OCI-LY3 (cell line): Measurements from ENCODE around the gene SYNCRIP.
A peak's percentile ranks its signal among the peaks of the same experiment; 100 is the strongest.

Experiments
- H2AFZ ChIP-seq: fragments of 200-600, 300-600 bp; shearing (Covaris generic); 2 replicates; pipeline ENCODE4 v1.6.0; 2014; ENCODE audit warnings: antibody characterized with exemption, low read depth, low read length
- H3K27ac ChIP-seq: fragments of 200-600, 300-600 bp; sonication (generic); 2 replicates; pipeline ENCODE4 v1.5.1; 2014; ENCODE audit warnings: mild to moderate bottlenecking, low read length, moderate library complexity, mixed read lengths
- H3K27me3 ChIP-seq: fragments of 200-600, 300-600 bp; sonication (generic); 2 replicates; pipeline ENCODE4 v1.6.1; 2014; ENCODE audit warnings: low read depth, low read length, mixed read lengths
- H3K36me3 ChIP-seq: fragments of 200-600, 300-600 bp; sonication (generic); replicated peaks from 2 replicates; pipeline ENCODE3; 2014; ENCODE audit warnings: low read depth, low read length, mixed read lengths
- H3K4me1 ChIP-seq: fragments of 300-600, 200-600 bp; sonication (generic); 2 replicates; pipeline ENCODE4 v1.6.1; 2014; ENCODE audit warnings: low read length, mixed read lengths
- H3K4me2 ChIP-seq: fragments of 200-600, 300-600 bp; sonication (generic); 2 replicates; pipeline ENCODE4 v1.6.1; 2014; ENCODE audit warnings: low read length, mixed read lengths
- H3K4me3 ChIP-seq: fragments of 300-600, 200-600 bp; sonication (generic); 2 replicates; pipeline ENCODE4 v1.5.1; 2014; ENCODE audit warnings: antibody characterized with exemption, mild to moderate bottlenecking, low read length, moderate library complexity
- H3K79me2 ChIP-seq: fragments of 300-600, 200-600 bp; shearing (Covaris generic); 2 replicates; pipeline ENCODE4 v1.6.1; 2014; ENCODE audit warnings: mild to moderate bottlenecking, low read length, mixed read lengths
- H3K9ac ChIP-seq: fragments of 300-600, 200-600 bp; shearing (Covaris generic); 2 replicates; pipeline ENCODE4 v1.6.0; 2014; ENCODE audit warnings: mild to moderate bottlenecking, low read length, moderate library complexity
- H3K9me3 ChIP-seq: fragments of 200-600, 300-600 bp; shearing (Covaris generic); 2 replicates; pipeline ENCODE4 v1.6.1; 2014; ENCODE audit warnings: low read length, mixed read lengths; ENCODE audit not compliant: insufficient read depth
- H4K20me1 ChIP-seq: fragments of 200-600, 300-600 bp; sonication (generic); 2 replicates; pipeline ENCODE4 v1.6.1; 2016; ENCODE audit warnings: low read length, mixed read lengths; ENCODE audit not compliant: insufficient read depth
- EZH2phosphoT487 ChIP-seq: fragments of 200-600 bp; shearing (Covaris generic); IDR thresholded peaks from 2 replicates; pipeline ENCODE4 v1.6.1; 2018; ENCODE audit warnings: antibody characterized with exemption, mixed run types, low read depth
- TF ChIP-seq, protein P1 (sequence below): fragments of 200-600, 300-600 bp; sonication (generic); IDR thresholded peaks from 2 replicates; pipeline ENCODE4 v1.5.1; 2014; ENCODE audit warnings: antibody characterized with exemption, low read length, low read depth

SYNCRIP gene

DNA sequence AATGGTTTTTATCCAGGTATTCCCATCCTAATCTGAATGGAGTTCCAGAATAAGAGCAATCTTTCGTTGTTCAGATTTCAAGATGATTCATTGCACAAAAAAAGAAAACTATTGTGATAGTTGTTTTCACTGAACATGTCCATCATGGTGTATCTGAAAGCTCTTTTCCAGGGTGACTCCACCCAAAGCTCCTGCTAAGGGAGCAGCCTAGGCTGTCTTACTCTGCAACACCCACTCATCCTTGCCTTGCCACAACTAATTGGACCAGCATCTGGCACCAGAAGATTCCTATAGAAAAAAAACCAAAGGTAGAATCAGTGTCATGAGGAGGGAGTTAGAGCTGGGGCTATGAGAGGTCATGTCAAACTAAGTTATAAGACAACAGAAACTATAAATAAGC is 7.9 kb upstream of the SYNCRIP start:
- peaks cover under 1% of the 10 kb centered on the region; the same call in 1 of the 2 replicates for H3K4me1 ChIP-seq
- no peak overlapping the region for H2AFZ ChIP-seq
- H3K9me3 ChIP-seq: no peaks in the 10 kb centered on the region
- H3K36me3 ChIP-seq: no peaks in the 10 kb centered on the region
- H3K27ac ChIP-seq: no peak overlapping the region
- H3K79me2 ChIP-seq: no peaks in the 10 kb centered on the region
- no peak overlapping the region for H3K4me2 ChIP-seq
- H3K4me3 ChIP-seq: no peak overlapping the region
- H3K27me3 ChIP-seq: no peaks in the 10 kb centered on the region
- TF ChIP-seq, protein P1, sequence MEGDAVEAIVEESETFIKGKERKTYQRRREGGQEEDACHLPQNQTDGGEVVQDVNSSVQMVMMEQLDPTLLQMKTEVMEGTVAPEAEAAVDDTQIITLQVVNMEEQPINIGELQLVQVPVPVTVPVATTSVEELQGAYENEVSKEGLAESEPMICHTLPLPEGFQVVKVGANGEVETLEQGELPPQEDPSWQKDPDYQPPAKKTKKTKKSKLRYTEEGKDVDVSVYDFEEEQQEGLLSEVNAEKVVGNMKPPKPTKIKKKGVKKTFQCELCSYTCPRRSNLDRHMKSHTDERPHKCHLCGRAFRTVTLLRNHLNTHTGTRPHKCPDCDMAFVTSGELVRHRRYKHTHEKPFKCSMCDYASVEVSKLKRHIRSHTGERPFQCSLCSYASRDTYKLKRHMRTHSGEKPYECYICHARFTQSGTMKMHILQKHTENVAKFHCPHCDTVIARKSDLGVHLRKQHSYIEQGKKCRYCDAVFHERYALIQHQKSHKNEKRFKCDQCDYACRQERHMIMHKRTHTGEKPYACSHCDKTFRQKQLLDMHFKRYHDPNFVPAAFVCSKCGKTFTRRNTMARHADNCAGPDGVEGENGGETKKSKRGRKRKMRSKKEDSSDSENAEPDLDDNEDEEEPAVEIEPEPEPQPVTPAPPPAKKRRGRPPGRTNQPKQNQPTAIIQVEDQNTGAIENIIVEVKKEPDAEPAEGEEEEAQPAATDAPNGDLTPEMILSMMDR: no peak
- no peak for TF ChIP-seq EZH2phosphoT487
- no peak overlapping the region for H3K9ac ChIP-seq
- H4K20me1 ChIP-seq: no peaks in the 10 kb centered on the region

DNA sequence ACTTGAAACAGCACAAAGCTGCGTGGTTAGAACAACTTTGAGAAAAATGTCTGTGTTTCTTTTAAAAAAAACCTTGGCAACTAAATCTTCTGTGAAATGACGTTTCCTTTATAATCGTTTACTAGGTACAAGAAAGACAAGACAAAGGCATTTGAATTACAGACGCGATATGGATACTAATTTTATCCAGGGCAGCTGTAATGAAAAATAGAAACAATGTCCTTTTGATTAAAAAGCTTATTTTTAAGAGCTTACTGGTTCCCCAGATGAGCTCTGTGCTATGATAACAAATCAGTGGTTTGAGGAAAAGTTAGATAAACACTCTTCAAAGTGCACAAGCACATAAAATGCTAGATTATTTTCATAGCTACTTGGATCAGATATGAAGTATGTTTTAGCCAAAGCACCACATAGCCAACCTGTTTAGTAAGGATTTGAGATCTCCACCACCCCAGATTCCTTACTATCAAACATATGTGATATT is 1.6 kb upstream of the SYNCRIP start:
- Histone ChIP-seq H3K4me1 (peaks cover 23% of the 10 kb centered on the region), H3K9ac (peak overlapping the region; percentile 85), H3K79me2 (peaks cover 38% of the 10 kb centered on the region), H3K27ac (peak overlapping the region; percentile 85), H3K36me3 (peaks cover 29% of the 10 kb centered on the region), H3K27me3 (no peaks in the 10 kb centered on the region), H3K9me3 (no peaks in the 10 kb centered on the region), H2AFZ (0 out of 2 replicates have a peak overlapping the region, but pooled peaks have one; percentile 0), H3K4me3 (peak overlapping the region; percentile 81), H3K4me2 (peak overlapping the region; percentile 86), H4K20me1 (peaks cover 28% of the 10 kb centered on the region)
- no peak for TF ChIP-seq EZH2phosphoT487
- TF ChIP-seq, protein P1: no peak

DNA sequence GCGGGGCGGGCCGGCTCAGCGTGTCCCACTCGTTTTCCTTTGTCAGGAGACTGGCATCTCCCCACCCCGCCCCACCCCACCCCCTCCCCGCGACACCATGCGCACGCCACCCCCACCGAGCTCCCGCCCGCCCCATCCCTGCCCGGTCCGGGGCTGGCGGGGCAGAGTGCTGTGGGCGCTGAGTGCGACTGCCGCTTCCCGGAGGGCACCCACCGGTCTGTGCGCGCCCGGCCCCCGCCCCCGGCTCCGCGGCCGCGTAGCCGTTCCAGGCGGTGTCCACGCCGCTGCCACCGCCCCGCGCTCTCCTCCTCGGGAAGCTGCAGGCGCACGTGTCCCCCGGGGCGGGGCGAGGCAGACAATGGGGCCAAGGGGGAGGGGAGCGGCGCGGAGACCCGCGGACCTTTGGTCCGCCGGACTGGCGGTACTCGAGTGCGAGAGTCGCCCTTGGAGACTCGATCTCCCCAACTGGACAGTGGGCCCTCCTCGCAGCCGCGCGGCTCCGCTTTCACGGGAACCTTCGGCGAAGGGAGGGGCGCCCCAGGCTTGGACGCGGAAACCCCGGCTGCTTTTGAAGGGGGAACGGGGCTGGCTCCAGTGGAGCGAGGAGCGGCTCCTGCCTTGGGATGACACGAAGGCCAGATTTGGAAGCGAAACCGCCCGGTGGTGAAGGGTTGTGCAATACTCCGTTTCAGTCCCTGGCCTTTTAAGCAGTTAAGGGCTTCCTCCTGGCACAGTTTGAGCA is 1.0 kb upstream of the SYNCRIP start:
- Histone ChIP-seq H3K9ac (peak overlapping the region; percentile 85), H3K36me3 (peaks cover 31% of the 10 kb centered on the region), H3K27ac (peak overlapping the region; percentile 85), H3K27me3 (no peaks in the 10 kb centered on the region), H3K79me2 (peaks cover 44% of the 10 kb centered on the region), H3K4me1 (peaks cover 24% of the 10 kb centered on the region), H3K4me3 (peak overlapping the region; percentile 81), H3K9me3 (no peaks in the 10 kb centered on the region), H2AFZ (0 out of 2 replicates have a peak overlapping the region, but pooled peaks have one; percentile 0), H4K20me1 (peaks cover 35% of the 10 kb centered on the region), H3K4me2 (peak overlapping the region; percentile 86)
- TF ChIP-seq, protein P1: no peak
- TF ChIP-seq EZH2phosphoT487: no peak

DNA sequence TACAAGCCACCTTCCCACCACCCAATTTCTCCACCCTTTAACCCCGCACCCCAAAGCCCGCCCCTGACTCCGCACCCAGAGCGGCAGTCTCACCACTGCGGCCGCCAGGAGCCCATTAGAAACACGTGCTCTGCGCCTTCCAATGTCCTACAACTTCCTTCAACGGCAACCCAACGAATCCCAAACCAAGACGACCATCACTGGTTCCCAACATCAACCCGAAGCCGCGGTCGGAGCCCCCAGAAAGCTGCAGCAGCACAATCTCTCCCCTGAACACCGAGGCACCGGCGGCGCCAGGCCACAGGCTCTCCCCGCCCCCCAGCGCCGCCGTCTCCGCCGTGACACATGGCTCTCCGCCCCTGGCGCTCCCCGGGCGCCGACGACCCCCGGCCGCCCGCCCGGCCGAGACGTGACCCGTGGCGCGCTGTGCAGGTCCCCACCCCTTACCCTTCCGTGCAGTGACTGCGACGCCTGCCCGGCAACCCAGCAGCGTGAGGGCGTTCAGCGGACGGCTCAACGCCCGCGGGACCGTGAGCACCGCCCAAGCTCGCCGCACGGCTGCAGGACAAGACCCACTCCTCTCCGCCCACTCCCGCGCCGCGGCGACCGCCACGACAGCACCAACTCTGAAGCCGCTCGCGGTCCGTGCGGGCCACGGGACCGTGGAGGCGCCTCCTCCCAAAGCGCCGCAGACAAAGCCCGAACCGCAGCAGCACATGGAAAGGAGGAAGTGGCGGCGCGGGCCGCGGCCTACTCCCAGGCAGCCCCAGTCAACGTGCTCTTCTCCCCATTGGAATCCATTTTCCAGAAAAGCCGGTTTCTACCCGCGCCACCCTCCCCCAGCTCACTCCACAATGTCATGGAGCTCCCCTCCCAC is 551 bp downstream of the SYNCRIP start:
- Histone ChIP-seq H4K20me1 (peaks cover 46% of the 10 kb centered on the region), H3K27ac (peak overlapping the region; percentile 98), H3K4me1 (peaks cover 24% of the 10 kb centered on the region), H3K4me2 (peak overlapping the region; percentile 82), H3K79me2 (peaks cover 60% of the 10 kb centered on the region), H3K36me3 (peaks cover 43% of the 10 kb centered on the region), H2AFZ (no peak overlapping the region), H3K9ac (peak overlapping the region; percentile 100), H3K9me3 (no peaks in the 10 kb centered on the region), H3K4me3 (peak overlapping the region; percentile 100), H3K27me3 (no peaks in the 10 kb centered on the region)
- TF ChIP-seq EZH2phosphoT487: no peak
- TF ChIP-seq, protein P1: no peak
